Effector CD8-positive, alpha-beta T cell (primary cell): Measurements from ENCODE around the gene BBS7.

Source experiments
- DNase-seq: peaks from one replicate; lab custom pipeline; 2025; lab: John Stamatoyannopoulos, UW
- total RNA-seq, 4 experiments: gene quantifications; one replicate each; lab custom pipeline; 2026; lab: John Stamatoyannopoulos, UW

BBS7 gene, protein sequence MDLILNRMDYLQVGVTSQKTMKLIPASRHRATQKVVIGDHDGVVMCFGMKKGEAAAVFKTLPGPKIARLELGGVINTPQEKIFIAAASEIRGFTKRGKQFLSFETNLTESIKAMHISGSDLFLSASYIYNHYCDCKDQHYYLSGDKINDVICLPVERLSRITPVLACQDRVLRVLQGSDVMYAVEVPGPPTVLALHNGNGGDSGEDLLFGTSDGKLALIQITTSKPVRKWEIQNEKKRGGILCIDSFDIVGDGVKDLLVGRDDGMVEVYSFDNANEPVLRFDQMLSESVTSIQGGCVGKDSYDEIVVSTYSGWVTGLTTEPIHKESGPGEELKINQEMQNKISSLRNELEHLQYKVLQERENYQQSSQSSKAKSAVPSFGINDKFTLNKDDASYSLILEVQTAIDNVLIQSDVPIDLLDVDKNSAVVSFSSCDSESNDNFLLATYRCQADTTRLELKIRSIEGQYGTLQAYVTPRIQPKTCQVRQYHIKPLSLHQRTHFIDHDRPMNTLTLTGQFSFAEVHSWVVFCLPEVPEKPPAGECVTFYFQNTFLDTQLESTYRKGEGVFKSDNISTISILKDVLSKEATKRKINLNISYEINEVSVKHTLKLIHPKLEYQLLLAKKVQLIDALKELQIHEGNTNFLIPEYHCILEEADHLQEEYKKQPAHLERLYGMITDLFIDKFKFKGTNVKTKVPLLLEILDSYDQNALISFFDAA
- total RNA-seq, result 17.3 to 27.4 (median 19.7) reads per million in 4 experiments

DNA sequence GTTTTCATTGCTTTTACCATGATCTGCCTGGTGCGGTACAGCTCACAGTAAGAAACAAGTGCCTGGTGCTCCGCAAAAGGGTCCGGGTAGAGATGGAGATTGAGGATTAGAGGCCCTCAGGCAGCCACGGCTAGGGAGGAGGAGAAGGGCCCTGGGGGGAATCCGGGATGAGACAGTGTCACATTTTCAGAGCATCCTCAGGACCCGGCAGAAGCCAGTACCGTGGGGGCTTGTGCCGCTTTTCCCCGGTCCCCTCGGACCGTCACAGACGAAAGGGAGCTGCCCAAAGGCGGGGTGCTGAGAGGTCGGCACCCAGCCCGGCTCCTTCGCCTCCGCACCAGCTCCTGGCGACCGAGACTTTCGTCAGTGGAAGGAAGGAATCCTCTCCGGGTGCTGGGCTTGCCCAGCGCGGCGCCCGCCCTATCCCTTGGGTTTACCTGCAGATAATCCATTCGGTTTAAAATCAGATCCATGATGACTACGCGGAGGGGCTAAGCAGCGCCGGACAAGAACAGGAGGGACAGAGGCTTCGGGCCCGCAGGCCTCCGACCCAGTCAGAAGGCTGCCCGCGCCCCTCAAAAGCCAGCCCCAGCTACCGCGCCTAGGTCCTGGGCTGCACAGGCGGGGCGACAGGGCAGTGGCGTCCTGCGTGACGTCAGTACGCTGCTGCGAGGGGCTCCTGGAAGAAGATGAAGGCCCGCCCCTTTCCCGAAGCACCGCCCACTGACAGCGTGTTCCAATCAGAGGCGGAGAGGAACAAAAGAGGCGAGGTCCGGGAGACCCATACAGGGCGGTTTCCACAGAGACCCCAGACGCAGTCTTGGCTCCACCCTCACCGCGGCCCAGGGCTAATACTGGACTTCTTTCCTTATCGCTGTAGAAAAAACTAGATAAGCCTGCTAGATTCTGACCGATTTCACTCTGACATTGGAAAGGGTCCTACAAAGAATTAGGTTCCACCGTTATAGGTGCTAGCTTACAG, at the start of gene BBS7:
BBS7 (minus strand) TSS at position 634 of the 982 bp plus-strand sequence; CDS start at position 473, 161 bp downstream.
- peak; percentile 94 for DNase-seq

DNA sequence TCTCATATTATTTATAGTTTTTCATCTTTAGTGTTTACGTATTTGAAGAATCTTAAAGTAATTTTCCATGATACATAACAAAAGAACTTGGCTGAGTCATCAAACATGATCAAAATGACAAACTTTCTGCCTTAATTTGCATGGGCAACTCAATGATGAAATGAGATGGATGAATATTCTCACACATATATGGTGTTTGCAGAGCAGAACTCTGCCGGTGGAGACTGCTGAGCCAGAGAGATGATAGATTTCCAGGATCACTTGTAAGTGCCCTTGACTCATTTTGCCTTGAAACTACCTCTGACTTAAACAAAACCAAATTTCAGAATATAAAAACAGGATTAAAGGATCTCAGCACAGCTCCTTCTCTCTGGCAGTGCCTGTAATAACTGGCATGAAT, 43.4 kb upstream of the BBS7 start:
- DNase-seq, result no peak

DNA sequence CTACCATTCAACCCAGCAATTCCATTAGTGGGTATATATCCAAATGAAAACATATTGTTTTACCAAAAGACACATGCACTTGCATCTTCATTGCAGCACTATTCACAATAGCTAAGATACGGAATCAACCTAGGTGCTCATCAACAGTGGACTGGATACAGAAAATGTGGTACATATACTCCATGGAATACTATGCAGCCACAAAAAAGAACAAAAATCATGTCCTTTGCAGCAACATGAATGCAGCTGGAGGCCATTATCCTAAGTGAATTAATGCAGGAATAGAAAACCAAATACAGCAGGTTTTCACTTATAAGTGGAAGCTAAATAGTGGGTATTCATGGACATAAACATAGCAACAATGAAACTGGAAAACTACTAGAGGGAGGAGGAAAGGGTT, 38.1 kb upstream of the BBS7 start:
- no peak for DNase-seq

DNA sequence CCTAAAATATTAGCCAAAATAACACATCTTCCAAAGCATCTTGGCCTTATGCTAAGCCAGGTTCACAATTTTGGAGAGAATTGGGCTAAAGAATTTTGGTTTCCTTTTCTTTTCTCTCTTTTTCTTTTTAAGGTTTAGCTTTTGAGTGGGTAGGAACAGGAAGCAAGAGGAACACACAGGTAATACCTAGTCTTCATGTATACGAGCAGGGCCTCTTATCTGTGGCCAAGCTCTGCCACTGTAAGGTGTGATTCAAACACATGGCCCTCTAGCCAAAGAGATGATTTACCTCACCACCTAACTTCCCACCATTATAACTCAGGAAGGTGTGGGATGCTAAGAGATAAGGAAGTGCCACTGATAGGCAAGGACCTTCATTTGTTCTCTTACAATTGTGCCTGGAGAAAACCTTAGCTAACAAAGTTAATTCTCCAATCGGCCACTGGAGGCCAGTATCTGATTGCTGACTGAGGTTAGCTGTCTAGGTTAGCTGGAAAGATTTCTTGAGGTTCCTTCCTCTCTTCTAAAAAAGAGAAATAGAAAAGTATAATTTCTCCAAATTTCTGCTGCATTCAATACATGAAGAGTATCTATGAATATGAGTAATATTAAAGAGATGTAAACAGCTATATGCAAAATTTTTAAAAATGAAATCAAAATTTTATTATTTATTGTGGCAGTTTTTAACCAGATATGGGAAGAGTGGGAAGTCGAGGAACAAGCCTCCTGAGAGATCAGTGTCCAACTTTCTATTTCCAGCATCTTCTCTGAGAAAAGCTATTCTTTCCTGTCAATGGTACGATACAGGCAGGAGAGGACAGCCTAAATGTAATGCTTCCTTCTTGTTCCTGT, 30.1 kb upstream of the BBS7 start:
- peak; percentile 1 for DNase-seq

DNA sequence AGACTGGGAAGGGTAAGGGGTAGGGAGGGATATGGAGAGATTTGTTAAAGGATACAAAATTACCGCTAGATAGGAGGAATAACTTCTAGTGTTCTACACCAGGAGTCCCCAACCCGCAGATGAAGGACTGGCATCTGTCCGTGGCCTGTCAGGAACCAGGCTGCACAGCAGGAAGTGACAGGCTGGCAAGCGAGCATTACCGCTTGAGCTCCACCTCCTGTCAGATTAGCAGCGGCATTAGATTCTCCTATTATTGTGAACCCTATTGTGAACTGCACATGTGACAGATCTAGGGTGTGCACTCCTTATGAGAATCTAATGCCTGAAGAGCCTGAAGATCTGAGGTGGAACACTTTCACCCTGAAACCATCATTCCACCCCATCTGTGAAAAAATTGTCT, 27.9 kb upstream of the BBS7 start:
- DNase-seq, result no peak

DNA sequence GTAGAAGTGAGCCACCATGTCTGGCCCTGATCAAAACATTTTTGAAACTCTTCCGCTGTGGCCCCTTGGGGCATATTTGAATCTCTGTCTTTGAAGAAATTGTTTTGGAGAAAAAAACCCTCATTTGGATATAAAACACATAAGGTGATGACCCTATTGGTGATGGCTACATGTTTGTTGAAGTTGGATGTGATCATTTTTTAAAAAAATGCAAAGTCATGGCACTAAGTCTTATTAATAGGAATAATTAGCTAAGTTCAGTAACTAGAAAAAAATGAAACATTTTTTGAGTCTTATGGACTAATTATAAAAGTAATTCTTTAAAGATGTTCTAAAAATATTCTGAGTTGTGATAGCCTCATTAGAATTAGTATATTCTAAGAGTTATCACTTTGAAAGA, 17.9 kb upstream of the BBS7 start:
- DNase-seq, result no peak

DNA sequence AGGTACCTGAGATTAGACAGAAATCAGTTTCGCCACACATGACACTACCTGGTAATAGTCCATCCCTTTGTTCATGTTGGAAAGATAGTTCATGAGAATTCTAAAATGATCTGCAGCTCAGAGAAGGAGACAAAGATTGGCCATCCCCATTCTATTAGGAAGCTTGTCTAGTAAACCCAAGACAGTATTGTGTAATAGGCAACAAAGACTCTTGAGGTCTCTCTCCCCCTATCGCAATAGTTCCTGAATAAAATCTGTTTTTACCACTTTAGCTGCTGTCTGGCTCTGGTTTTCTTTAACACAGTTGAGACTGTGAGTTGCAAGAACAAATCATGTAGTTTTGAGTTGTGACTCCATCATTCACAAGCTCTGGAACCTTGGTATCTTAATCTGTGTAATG, 14.8 kb upstream of the BBS7 start:
- no peak for DNase-seq

DNA sequence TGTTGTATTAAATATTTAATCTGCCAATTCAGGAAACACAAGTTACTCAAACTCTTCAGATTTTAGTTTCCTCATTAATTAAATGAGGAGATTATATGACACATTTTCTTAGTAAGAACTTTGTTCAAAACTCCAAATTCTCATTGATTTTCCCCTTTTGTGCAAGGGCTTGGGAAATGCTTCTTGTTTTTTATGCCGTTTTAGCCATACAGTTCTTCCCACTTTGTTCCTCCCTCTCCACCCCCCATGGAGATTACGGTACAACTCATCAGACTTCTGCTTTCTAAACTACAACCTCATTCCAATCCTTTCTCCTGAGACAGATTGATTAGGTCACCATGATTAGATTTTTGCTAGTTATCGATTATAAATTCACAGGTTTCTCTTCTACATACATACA, 10.9 kb upstream of the BBS7 start:
- no peak for DNase-seq

DNA sequence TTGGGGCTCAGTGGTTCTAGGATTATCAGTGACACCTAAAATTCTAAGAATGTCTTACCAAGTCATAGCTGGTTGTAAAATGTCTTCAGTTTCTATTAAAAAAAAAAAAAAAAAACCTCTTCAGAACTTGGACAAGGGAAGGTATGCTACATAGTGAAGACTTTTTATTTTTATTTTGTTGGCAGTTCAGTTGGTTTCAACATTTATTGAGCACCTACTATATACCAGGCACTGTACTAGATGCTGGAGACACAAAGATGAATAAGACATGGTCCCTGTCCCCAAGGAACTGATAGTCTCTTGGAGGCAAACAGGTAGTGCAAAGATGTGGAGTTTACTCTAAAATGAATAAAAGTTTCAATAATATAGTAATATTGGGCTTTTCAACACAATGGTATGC, 8.9 kb upstream of the BBS7 start:
- no peak for DNase-seq

DNA sequence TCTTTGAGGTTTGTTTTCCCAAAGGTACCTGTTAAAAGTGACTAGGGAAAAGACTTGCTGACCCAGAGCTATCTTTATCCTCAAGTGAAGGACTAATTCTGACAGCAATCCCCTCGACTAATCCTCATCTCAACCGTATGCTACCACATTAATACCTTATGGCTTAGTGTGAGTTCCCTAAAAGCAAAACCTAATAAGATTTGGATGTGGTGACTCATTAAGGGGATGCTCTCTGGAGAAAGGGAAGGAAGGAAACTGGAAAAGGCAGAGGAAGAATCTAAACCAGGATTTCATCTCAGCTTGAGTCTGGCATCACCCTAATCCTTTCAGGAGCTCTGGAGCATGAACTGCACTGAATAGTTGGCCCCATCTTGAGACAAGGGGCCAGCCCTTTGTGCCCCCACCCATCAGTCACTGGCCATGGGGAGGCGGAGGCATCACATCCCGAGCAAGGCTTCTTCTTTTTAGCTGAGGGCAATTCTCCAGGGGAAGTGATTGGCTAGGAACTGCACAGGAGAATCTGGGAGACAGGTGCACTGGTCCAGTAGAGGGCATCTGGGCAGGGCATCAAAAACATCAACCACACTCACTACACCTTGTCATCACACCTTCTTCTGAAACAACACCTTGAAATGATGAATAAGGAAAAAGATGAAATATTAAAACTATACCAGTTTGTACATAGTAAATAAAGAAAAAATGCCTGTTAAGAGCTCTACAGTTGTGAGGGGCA, 6.9 kb upstream of the BBS7 start:
- no peak for DNase-seq

DNA sequence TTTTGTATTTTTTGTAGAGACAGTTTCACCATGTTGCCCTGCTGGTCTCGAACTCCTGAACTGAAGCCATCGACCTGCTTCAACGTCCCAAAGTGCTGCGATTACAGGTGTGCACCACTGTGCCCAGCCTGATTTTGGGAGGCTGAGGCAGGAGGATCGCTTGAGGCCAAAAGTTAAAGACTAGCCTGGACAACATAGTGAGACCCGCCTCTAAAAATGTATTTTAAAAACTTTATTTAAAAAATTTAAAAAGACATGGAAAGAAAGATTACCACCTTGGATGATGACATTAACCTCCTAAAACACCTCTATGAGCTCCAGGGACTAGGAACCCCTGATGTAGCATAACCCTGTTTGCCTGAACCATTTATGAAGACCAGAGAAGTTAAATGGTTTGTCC, 5.8 kb upstream of the BBS7 start:
- DNase-seq, result no peak

DNA sequence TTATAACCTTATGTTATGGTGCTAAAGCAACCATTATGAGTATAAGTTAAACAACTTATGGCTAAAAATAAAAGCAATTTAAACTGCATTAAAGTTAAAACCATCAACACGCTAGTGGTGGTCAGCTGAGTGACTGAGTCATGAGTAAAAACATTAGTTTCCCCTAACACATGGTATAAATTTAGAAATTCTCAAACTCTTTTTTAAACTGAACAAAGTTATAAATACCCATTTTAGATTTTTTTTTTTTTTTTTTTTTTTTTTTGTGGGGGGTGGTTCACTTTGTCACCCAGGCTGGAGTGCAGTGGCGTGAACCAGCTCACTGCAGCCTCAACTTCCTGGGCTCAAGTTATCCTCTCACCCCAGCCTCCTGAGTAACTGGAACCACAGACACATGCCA, 5.4 kb upstream of the BBS7 start:
- no peak for DNase-seq

DNA sequence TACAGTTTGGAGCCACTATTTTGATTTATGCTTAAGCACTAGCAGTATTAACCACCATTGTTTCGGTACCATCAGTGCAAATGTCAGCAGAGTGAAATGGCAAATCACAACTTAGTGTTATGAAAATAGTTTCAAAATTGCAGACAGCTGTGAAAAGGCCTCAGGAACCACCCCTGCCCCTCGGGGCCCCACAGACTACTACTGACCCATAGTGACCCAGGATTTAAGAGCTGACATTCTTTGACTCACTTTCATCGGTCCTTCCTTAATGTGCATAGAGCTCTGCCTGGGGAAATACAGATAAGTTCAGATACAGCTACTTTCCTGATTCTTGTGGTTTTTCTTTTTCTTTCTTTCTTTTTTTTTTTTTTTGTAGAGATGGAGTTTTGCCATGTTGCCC, 3.3 kb upstream of the BBS7 start:
- no peak for DNase-seq

DNA sequence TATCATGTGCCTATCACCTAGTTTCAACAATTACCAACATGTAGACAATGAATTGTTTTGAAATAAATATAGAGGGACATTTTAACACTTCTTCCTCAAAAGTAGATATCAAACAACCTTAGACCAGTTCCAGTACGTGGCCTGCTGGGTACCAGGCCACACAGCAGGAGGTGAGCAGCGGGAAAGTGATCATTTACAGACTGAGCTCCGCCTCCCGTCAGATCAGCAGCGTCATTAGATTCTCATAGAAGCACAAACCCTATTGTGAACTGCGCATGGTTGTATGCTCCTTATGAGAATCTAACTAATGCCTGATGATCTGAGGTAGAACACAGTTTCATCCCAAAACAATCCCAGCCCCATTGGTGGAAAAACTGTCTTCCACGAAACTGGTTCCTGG, 6.5 kb downstream of the BBS7 start:
- DNase-seq, result no peak

DNA sequence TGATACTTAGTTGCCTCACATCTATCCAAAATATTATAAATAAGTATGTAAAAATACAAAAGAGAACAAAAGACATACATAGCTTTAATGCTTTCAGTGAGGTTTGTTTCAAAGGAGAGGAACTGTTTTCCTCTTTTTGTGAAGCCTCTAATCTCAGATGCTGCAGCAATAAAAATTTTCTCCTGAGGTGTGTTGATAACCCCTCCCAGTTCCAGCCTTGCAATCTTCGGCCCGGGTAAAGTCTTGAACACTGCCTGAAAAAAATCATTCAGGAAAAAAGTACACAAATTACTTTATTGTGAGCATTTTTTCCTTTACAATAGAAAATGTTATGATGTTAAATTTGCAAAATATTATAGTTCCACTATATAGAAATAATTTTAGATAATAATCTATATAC, 8.8 kb downstream of the BBS7 start:
- DNase-seq, result no peak

DNA sequence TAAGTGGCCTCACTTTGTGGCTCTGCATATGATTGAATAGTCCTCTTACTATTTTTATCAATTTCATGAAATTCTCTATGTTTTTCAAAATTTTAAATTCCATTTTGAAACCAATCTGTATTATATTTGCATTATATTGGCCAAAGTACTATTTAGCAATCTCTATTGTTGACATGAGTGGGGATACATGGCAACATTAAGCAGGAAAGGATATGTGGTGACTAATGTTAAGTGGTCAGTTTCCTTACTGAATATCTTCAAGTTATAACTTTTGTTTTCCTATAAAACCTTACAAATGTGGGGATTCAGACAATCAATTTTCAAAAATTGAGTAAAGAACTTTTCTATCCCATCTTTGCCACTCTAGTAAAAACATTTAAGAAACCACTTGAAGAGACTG, 10.2 kb downstream of the BBS7 start:
- no peak for DNase-seq

DNA sequence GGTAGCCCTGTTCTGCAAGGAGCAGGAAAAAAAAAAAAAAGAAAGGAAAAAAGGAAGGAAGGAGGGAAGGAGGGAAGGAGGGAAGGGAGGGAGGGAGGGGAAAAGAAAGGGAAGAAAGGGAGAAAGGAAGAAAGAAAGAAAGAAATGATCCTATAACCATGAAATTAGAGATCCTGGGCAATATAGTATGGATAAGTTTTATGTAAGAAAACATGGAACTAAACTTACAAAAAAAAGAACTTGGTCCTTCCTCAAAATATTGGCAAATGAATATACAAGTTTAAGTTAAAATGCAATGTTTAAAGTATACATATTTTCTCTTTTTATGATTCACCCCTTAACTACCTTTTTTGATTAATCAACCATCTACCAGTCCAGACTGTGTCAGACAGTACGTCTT, 18.9 kb downstream of the BBS7 start:
- DNase-seq, result no peak

DNA sequence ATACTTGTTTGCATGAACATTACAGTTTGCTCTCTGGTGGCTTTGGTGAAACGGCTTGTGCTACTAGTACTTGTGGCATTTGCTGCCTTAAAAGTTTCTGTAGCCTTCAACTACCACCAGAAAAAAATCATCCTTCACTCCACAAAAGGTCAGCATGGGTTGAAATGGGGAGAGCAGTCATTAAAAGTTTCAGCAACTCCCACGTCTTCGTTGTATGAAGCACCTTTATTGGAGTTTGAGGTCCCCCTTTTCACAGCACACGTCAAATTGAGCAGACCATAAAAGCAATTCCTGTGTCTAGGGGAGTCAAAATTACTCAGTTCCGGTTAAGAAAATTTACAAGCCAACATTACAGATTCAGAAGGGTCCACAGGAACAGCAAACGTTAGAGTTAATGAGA, 23.6 kb downstream of the BBS7 start:
- DNase-seq, result no peak

DNA sequence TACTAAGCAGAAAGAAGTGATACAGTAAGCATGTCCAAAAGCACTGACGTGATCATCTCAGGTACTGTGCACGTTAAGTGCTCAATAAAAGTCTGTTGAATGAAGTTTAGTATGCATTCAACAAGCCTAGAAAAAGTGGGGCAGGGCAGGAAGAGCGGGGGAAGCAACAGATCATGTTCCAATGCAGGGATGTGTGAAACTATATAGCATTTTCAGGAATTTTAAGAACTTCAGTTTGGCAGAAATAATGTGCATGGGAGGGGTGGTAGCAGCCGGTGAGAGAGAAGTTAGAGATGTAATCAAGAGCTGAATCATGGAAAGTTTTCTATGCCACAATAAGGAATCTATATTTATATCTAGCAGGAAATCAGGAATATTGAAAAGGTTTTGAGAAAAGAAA, 27.4 kb downstream of the BBS7 start:
- DNase-seq, result no peak

DNA sequence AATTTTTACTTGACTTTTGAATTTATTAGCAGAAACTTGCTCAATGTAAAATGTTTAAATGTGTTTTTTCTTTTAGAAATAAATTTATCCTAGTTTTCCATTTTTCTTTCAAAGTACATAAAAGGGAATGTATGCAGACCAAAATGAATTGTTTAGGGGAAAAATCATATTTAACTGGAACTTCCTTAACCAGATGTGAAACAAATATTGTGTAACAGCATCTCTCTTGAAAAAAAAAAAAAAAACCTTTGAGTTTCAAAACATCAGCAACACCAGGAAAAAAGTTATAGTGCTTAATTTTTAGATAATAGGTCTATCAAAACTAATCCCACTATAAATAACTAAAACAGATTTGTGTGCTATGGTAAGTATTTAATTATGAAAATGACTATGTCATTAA, 32.1 kb downstream of the BBS7 start:
- DNase-seq, result no peak

DNA sequence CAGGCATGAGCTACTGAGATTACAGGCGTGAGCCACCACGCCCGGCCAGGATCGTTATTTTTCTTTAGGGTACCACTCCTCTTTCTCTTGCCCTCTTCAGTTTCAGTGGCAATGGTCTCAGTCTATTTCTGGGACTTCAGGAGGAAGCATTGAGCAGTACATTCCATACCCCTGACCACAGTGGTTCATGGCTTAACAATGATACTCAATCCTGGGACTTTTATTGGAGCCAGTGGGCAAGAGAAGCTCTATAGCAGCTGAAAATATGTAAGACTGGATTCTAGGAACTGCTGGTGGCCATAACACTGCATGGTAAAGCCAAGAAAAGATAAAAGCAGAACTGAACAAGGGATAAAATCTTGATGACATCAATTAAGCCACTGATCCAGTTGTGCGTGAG, 40.8 kb downstream of the BBS7 start:
- no peak for DNase-seq
